CD4-positive, alpha-beta T cell (primary cell): Measurements from ENCODE around the gene NCKAP5. TPM values are rescaled to one million over a fixed set of nuclear protein-coding genes. Genes with fewer than 3 reads are reported as not detected.

ENCODE experiments used
- ATAC-seq: fragments of 200-7000 bp; cut with Tn5 transposase; one replicate; pipeline ENCODE4 v1.10.0; 2022; ENCODE audit warnings: mild to moderate bottlenecking; ENCODE audit not compliant: poor library complexity
- CTCF ChIA-PET: fragments of 350-600 bp; sonication (Branson Sonifier 250); formaldehyde crosslinking; loops from one replicate; lab custom pipeline; 2021; ENCODE audit warnings: antibody characterized with exemption, inconsistent platforms; lab: Charles Lee
- POLR2A ChIA-PET: fragments of 350-600 bp; sonication (Branson Sonifier 250); formaldehyde crosslinking; loops from one replicate; lab custom pipeline; 2021; ENCODE audit warnings: antibody characterized with exemption, inconsistent platforms; lab: Charles Lee
- DNase-seq, 14 experiments: peaks; one replicate each; pipeline ENCODE4 v3.0.0-alpha.2; 2013 to 2020; ENCODE audit warnings: mixed read lengths in 2 of 14
- H3K27ac ChIP-seq, 2 donors: one replicate each; pipeline versions ENCODE4 v1.5.1 to v1.7.0; 2013; ENCODE audit warnings: low read length in 2 of 2, low read depth in 1 of 2, mild to moderate bottlenecking in 1 of 2
- H3K27me3 ChIP-seq, 2 experiments: 1 replicate in 1 of 2; 2 replicates in 1 of 2; pipeline versions ENCODE4 v1.6.1 to v1.7.0; 2013; ENCODE audit warnings: low read length in 2 of 2, control low read depth in 1 of 2, mild to moderate bottlenecking in 1 of 2, moderate library complexity in 1 of 2; ENCODE audit not compliant: insufficient read depth in 2 of 2, control insufficient read depth in 1 of 2
- H3K36me3 ChIP-seq: one replicate; pipeline ENCODE4 v1.6.1; 2013; ENCODE audit warnings: low read length, control low read depth; ENCODE audit not compliant: insufficient read depth
- H3K4me1 ChIP-seq: one replicate; pipeline ENCODE4 v1.6.1; 2013; ENCODE audit warnings: low read length, control low read depth; ENCODE audit not compliant: insufficient read depth
- H3K4me3 ChIP-seq: one replicate; pipeline ENCODE4 v1.5.1; 2013; ENCODE audit warnings: mild to moderate bottlenecking, low read length, moderate library complexity
- H3K9me3 ChIP-seq, 2 experiments: 1 replicate in 1 of 2; 2 replicates in 1 of 2; pipeline versions ENCODE4 v1.6.1 to v1.7.0; 2013; ENCODE audit warnings: low read length in 2 of 2, mild to moderate bottlenecking in 2 of 2, control low read depth in 1 of 2, moderate library complexity in 1 of 2; ENCODE audit not compliant: control insufficient read depth in 1 of 2, insufficient read depth in 1 of 2
- H3K27ac Mint-ChIP-seq: one replicate; pipeline ENCODE4 v1.8.0; 2020; ENCODE audit warnings: mixed read lengths
- H3K27me3 Mint-ChIP-seq: one replicate; pipeline ENCODE4 v1.8.0; 2021; ENCODE audit warnings: mixed read lengths
- H3K36me3 Mint-ChIP-seq: one replicate; pipeline ENCODE4 v1.8.0; 2021; ENCODE audit warnings: low read depth, mixed read lengths
- H3K4me1 Mint-ChIP-seq: one replicate; pipeline ENCODE4 v1.8.0; 2021; ENCODE audit warnings: low read depth, mixed read lengths
- H3K4me3 Mint-ChIP-seq: one replicate; pipeline ENCODE4 v1.8.0; 2020; ENCODE audit warnings: mild to moderate bottlenecking, mixed read lengths
- H3K9me3 Mint-ChIP-seq: one replicate; pipeline ENCODE4 v1.8.0; 2020; ENCODE audit warnings: mixed read lengths
- intact Hi-C, 2 experiments: fragments of 100-400 bp; cut with DNase I in 1 of 2; cut with micrococcal nuclease in 1 of 2; formaldehyde crosslinking; loops; one replicate each; pipeline versions ENCODE4 v1.15.1 to v1.9.0; 2023 to 2025; cut with DNase I, micrococcal nuclease
- total RNA-seq, 174 experiments: library from RNA in 2 of 174; stranded (reverse) in 2 of 174; gene quantifications; one replicate each; pipeline ENCODE4 v1.2.3 and lab custom pipeline; 2021 to 2026
- TF ChIP-seq, protein P1 (sequence below): fragments of 200-600 bp; IDR thresholded peaks from one replicate; pipeline ENCODE4 v1.8.0; 2022; ENCODE audit warnings: antibody characterized with exemption, mild to moderate bottlenecking

The NCKAP5 gene
- total RNA-seq, 2 experiments from 2014 or later, result not detected

DNA sequence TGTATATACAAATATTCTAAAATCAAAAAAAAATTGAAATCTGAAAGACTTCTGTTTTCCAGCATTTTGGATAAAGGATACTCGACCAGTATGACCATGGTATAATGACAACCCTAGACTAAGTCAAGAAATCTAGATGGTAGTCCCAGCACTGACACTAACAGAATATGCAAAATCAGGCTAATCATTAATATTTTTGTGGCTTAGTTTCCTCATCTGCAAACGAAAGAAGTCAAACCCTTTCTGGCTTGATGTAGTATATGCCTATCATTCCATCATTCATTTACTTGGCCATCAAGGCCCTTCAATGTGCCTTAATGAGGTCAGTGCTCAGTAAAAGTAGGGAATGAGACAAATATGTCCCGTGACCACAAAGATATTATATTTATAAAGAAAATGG lies 83.5 kb downstream of the NCKAP5 start:
- DNase-seq, result no peak
- no peaks in the 10 kb centered on the region for H3K9me3 ChIP-seq
- CTCF ChIA-PET, result no interaction called here
- no peaks in the 10 kb centered on the region for H3K4me1 Mint-ChIP-seq
- no peak overlapping the region for H3K27ac ChIP-seq
- intact Hi-C loops, result no loop called here
- H3K27me3 Mint-ChIP-seq, result no peaks in the 10 kb centered on the region
- H3K36me3 ChIP-seq, result no peaks in the 10 kb centered on the region
- no peak overlapping the region for H3K4me3 Mint-ChIP-seq
- no peak overlapping the region for H3K27ac Mint-ChIP-seq
- no peaks in the 10 kb centered on the region for H3K36me3 Mint-ChIP-seq
- no peak for ATAC-seq
- H3K4me1 ChIP-seq, result no peaks in the 10 kb centered on the region
- TF ChIP-seq, protein P1, sequence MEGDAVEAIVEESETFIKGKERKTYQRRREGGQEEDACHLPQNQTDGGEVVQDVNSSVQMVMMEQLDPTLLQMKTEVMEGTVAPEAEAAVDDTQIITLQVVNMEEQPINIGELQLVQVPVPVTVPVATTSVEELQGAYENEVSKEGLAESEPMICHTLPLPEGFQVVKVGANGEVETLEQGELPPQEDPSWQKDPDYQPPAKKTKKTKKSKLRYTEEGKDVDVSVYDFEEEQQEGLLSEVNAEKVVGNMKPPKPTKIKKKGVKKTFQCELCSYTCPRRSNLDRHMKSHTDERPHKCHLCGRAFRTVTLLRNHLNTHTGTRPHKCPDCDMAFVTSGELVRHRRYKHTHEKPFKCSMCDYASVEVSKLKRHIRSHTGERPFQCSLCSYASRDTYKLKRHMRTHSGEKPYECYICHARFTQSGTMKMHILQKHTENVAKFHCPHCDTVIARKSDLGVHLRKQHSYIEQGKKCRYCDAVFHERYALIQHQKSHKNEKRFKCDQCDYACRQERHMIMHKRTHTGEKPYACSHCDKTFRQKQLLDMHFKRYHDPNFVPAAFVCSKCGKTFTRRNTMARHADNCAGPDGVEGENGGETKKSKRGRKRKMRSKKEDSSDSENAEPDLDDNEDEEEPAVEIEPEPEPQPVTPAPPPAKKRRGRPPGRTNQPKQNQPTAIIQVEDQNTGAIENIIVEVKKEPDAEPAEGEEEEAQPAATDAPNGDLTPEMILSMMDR, result no peak
- peaks cover 2% of the 10 kb centered on the region for H3K9me3 Mint-ChIP-seq
- POLR2A ChIA-PET, result no interaction called here
- no peaks in the 10 kb centered on the region for H3K27me3 ChIP-seq
- no peak overlapping the region for H3K4me3 ChIP-seq

DNA sequence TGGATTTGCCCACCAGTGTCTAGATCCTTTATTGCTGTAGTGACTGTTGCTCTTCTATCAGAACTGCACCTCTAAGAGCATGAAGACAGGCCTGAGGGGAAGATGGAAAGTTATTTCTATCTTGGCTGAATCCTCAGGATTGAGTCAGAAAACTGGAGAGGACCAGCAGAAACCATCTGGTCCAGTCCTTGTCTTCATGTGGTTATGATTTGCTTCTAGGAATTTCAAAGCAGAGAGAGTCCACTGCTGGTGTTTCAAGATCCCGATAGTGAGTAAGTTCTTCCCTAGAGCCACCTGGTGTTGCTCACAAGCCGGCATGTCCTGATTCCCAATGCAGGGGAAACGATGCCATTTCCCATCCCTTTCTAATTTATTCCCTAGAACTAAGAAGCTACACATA lies 84.2 kb downstream of the NCKAP5 start:
- Mint-ChIP-seq H3K27ac (no peak overlapping the region), H3K4me3 (no peak overlapping the region), H3K36me3 (no peaks in the 10 kb centered on the region), H3K27me3 (no peaks in the 10 kb centered on the region), H3K9me3 (peaks cover 2% of the 10 kb centered on the region), H3K4me1 (no peaks in the 10 kb centered on the region)
- Histone ChIP-seq H3K27ac (no peak overlapping the region), H3K4me1 (no peaks in the 10 kb centered on the region), H3K4me3 (no peak overlapping the region), H3K36me3 (no peaks in the 10 kb centered on the region), H3K27me3 (no peaks in the 10 kb centered on the region), H3K9me3 (no peaks in the 10 kb centered on the region)
- CTCF ChIA-PET, result no interaction called here
- intact Hi-C loops, result no loop called here
- POLR2A ChIA-PET, result no interaction called here
- DNase-seq (no peak), ATAC-seq (no peak)
- TF ChIP-seq, protein P1, result no peak

DNA sequence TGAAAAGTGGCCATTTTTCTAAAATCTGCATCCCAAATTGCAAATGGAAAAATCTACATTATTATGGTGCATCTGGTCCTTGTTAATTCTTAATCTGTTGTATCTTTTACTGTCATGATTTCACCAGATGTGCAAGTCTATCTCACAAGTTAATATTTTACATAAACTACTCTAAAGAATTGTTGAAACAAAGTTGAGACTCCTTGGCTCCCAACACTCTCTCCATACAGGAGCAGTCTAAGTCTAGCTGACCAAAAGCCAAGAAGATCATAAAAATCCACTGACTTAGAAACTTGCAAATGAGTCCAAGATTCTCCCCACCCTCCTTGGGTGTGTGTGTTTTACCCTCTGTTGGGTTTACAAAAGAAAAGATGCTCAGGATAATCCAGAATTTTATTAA lies 85.1 kb downstream of the NCKAP5 start:
- Histone ChIP-seq H3K27me3 (no peaks in the 10 kb centered on the region), H3K27ac (no peak overlapping the region), H3K4me1 (no peaks in the 10 kb centered on the region), H3K36me3 (no peaks in the 10 kb centered on the region), H3K4me3 (no peak overlapping the region), H3K9me3 (no peaks in the 10 kb centered on the region)
- Mint-ChIP-seq H3K27me3 (no peaks in the 10 kb centered on the region), H3K36me3 (no peaks in the 10 kb centered on the region), H3K4me3 (no peak overlapping the region), H3K27ac (no peak overlapping the region), H3K4me1 (no peaks in the 10 kb centered on the region), H3K9me3 (peaks cover 2% of the 10 kb centered on the region)
- ChIA-PET POLR2A (no interaction called here), CTCF (no interaction called here)
- TF ChIP-seq, protein P1, result no peak
- no peak for DNase-seq
- intact Hi-C loops, result no loop called here
- ATAC-seq, result no peak
